ENCODE data around the gene SCN8A. TPM values are rescaled to one million over a fixed set of nuclear protein-coding genes. Genes with fewer than 3 reads are reported as not detected.

Gene SCN8A
- total RNA-seq, 3 donors from 2014 or later (not counting 1 experiment from before 2014, with no cell fraction given): 0.42 to 0.66 (median 0.65) TPM

- Histone ChIP-seq H3K4me3 (ENCODE audit: low read length) (no peak overlapping the region), H3K36me3 (ENCODE audit: control insufficient read depth, insufficient read depth, low read length) (no peaks in the 10 kb centered on the region), H3K4me1 (ENCODE audit: control insufficient read depth, insufficient read depth, low read length) (no peaks in the 10 kb centered on the region), H3K9me3 (ENCODE audit: control insufficient read depth, insufficient read depth, low read length) (no peaks in the 10 kb centered on the region), H3K27ac (ENCODE audit: low read length) (no peak overlapping the region), H3K27me3 (ENCODE audit: control insufficient read depth, insufficient read depth, low read length) (no peaks in the 10 kb centered on the region)
- Mint-ChIP-seq H3K36me3 (no peaks in the 10 kb centered on the region), H3K27me3 (ENCODE audit: low read depth in 2 of 2) (peaks cover 22 to 28% of the 10 kb centered on the region in 2 donors), H3K9me3 (peaks cover 0 to 2% of the 10 kb centered on the region in 2 donors), H3K27ac (no peak overlapping the region), H3K4me1 (no peaks in the 10 kb centered on the region), H3K4me3 (no peak overlapping the region)
- TF ChIP-seq, protein P1, sequence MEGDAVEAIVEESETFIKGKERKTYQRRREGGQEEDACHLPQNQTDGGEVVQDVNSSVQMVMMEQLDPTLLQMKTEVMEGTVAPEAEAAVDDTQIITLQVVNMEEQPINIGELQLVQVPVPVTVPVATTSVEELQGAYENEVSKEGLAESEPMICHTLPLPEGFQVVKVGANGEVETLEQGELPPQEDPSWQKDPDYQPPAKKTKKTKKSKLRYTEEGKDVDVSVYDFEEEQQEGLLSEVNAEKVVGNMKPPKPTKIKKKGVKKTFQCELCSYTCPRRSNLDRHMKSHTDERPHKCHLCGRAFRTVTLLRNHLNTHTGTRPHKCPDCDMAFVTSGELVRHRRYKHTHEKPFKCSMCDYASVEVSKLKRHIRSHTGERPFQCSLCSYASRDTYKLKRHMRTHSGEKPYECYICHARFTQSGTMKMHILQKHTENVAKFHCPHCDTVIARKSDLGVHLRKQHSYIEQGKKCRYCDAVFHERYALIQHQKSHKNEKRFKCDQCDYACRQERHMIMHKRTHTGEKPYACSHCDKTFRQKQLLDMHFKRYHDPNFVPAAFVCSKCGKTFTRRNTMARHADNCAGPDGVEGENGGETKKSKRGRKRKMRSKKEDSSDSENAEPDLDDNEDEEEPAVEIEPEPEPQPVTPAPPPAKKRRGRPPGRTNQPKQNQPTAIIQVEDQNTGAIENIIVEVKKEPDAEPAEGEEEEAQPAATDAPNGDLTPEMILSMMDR (IDR thresholded peaks at IDR 0.05): no peak
- DNase-seq (no peak), ATAC-seq (no peak)
- intact Hi-C loops (cut with micrococcal nuclease): no loop called here
- 100% methylated on average over 2 of the region's 4 CpGs for WGBS (ENCODE audit: insufficient coverage)
Observed at GRCh38 chr12:51729331-51729730, 138.3 kb downstream of the SCN8A start.

GRCh38 chr12:51730745-51731144 is 139.7 kb downstream of the SCN8A start:
- Histone ChIP-seq H3K4me1 (ENCODE audit: control insufficient read depth, insufficient read depth, low read length) (no peaks in the 10 kb centered on the region), H3K4me3 (ENCODE audit: low read length) (no peak overlapping the region), H3K9me3 (ENCODE audit: control insufficient read depth, insufficient read depth, low read length) (no peaks in the 10 kb centered on the region), H3K27me3 (ENCODE audit: control insufficient read depth, insufficient read depth, low read length) (no peaks in the 10 kb centered on the region), H3K36me3 (ENCODE audit: control insufficient read depth, insufficient read depth, low read length) (no peaks in the 10 kb centered on the region), H3K27ac (ENCODE audit: low read length) (no peak overlapping the region)
- Mint-ChIP-seq H3K27ac (no peak overlapping the region), H3K4me1 (no peaks in the 10 kb centered on the region), H3K9me3 (peaks cover 0 to 2% of the 10 kb centered on the region in 2 donors), H3K27me3 (ENCODE audit: low read depth in 2 of 2) (peaks cover 22 to 30% of the 10 kb centered on the region in 2 donors), H3K4me3 (no peak overlapping the region), H3K36me3 (no peaks in the 10 kb centered on the region)
- ATAC-seq: no peak
- WGBS (ENCODE audit: insufficient coverage): 100% methylated on average over 1 of the region's 2 CpGs
- TF ChIP-seq, protein P1 (IDR thresholded peaks at IDR 0.05): no peak
- intact Hi-C loops (cut with micrococcal nuclease): no loop called here
- no peak for DNase-seq

DNA sequence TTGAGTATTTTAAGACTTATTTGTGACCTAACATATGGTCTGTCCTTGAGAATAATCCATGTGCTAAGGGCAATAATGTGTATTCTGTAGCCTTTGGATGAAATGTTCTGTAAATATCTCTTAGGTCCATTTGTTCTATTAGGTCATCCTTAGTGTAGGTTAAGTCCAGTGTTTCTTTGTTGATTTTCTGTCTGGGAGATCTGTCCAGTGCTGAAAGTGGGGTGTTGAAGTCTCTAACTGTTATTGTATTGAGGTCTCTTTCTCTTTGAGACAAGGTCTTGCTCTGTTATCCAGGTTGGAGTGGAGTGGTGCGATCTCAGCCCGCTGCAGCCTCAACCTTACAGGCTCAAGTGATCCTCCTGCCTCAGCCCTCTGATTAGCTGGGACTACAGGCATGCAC is 149.5 kb downstream of the SCN8A start:
- 95% methylated on average over 2 of the region's 2 CpGs for WGBS (ENCODE audit: insufficient coverage)
- peaks cover 28% of the 10 kb centered on the region for H3K36me3 Mint-ChIP-seq

More for the DNA sequence above, 149.5 kb downstream of the SCN8A start:
- ATAC-seq (no peak), DNase-seq (no peak)
- Histone ChIP-seq H3K36me3 (ENCODE audit: control insufficient read depth, insufficient read depth, low read length) (no peaks in the 10 kb centered on the region), H3K27ac (ENCODE audit: low read length) (no peak overlapping the region), H3K4me1 (ENCODE audit: control insufficient read depth, insufficient read depth, low read length) (no peaks in the 10 kb centered on the region), H3K9me3 (ENCODE audit: control insufficient read depth, insufficient read depth, low read length) (no peaks in the 10 kb centered on the region), H3K27me3 (ENCODE audit: control insufficient read depth, insufficient read depth, low read length) (no peaks in the 10 kb centered on the region), H3K4me3 (ENCODE audit: low read length) (no peak overlapping the region)
- intact Hi-C loops (cut with micrococcal nuclease): no loop called here
- Mint-ChIP-seq H3K4me1 (no peaks in the 10 kb centered on the region), H3K9me3 (peaks cover 9% of the 10 kb centered on the region in 2 donors), H3K4me3 (no peak overlapping the region), H3K27ac (no peak overlapping the region), H3K27me3 (ENCODE audit: low read depth in 2 of 2) (peaks cover 13 to 30% of the 10 kb centered on the region in 2 donors)
- TF ChIP-seq, protein P1 (IDR thresholded peaks at IDR 0.05): no peak
